IMR-90 (cell line): ENCODE results near the gene IGLL5. TPM values are rescaled to one million over a fixed set of nuclear protein-coding genes. Genes with fewer than 3 reads are reported as not detected.

ENCODE experiments used
- ATAC-seq: fragments of 200-7000 bp; cut with Tn5 transposase; 2 replicates; pipeline ENCODE4 v1.9.1; 2020; ENCODE audit warnings: low read depth, mild to moderate bottlenecking, moderate library complexity
- BruUV-seq: library from RNA; stranded (reverse); fragments of 400-500 nt; replicated peaks from 2 replicates; lab custom pipeline; 2021; lab: Mats Ljungman, UMichigan
- CTCF ChIA-PET: fragments of 300-600 bp; formaldehyde crosslinking; extraction: SDS; loops from one replicate; lab custom pipeline; 2021; ENCODE audit warnings: antibody characterized with exemption; lab: Yijun Ruan, JAX
- POLR2A ChIA-PET: fragments of 300-600 bp; sonication (Branson Sonifier 250); formaldehyde crosslinking; loops from one replicate; lab custom pipeline; 2022; ENCODE audit warnings: antibody characterized with exemption; ENCODE audit not compliant: unreplicated experiment; lab: Charles Lee
- DNase-seq: peaks from one replicate; pipeline ENCODE4 v3.0.0; 2013
- H2AFZ ChIP-seq: replicated peaks from 2 replicates; pipeline ENCODE3; 2013; ENCODE audit warnings: low read length, mild to moderate bottlenecking; ENCODE audit not compliant: poor library complexity
- H2AK5ac ChIP-seq: 2 replicates; pipeline ENCODE4 v1.6.1; 2013; ENCODE audit warnings: low read depth, low read length, inconsistent platforms
- H2AK9ac ChIP-seq: replicated peaks from 2 replicates; pipeline ENCODE3; 2013; ENCODE audit warnings: mild to moderate bottlenecking, low read depth, low read length, moderate library complexity; ENCODE audit not compliant: poor library complexity
- H2BK120ac ChIP-seq: 2 replicates; pipeline ENCODE4 v1.6.1; 2013; ENCODE audit warnings: low read depth, low read length, inconsistent platforms
- H2BK15ac ChIP-seq: 3 replicates; pipeline ENCODE4 v1.6.1; 2013; ENCODE audit warnings: low read depth, low read length, inconsistent platforms
- H2BK20ac ChIP-seq: 2 replicates; pipeline ENCODE4 v1.6.1; 2013; ENCODE audit warnings: low read depth, mild to moderate bottlenecking, inconsistent platforms, low read length, moderate library complexity
- H2BK5ac ChIP-seq: 2 replicates; pipeline ENCODE4 v1.6.1; 2013; ENCODE audit warnings: mild to moderate bottlenecking, low read depth, low read length, inconsistent platforms; ENCODE audit not compliant: poor library complexity, severe bottlenecking
- H3K14ac ChIP-seq: replicated peaks from 2 replicates; pipeline ENCODE4 v1.6.1; 2013; ENCODE audit warnings: low read depth, low read length, inconsistent platforms
- H3K18ac ChIP-seq: 2 replicates; pipeline ENCODE4 v1.6.1; 2013; ENCODE audit warnings: low read depth, low read length, control low read depth
- H3K23ac ChIP-seq: 2 replicates; pipeline ENCODE4 v1.6.1; 2013; ENCODE audit warnings: low read depth, low read length, inconsistent platforms
- H3K27ac ChIP-seq: 2 replicates; pipeline ENCODE4 v1.5.1; 2013; ENCODE audit warnings: mild to moderate bottlenecking, control low read depth, low read length; ENCODE audit not compliant: insufficient read depth
- H3K27me3 ChIP-seq: 2 replicates; pipeline ENCODE4 v1.6.1; 2013; ENCODE audit warnings: low read length; ENCODE audit not compliant: control insufficient read depth, insufficient read depth
- H3K36me3 ChIP-seq: 2 replicates; pipeline ENCODE4 v1.6.1; 2013; ENCODE audit warnings: low read length, mixed read lengths; ENCODE audit not compliant: control insufficient read depth, insufficient read depth
- H3K4ac ChIP-seq: 2 replicates; pipeline ENCODE4 v1.6.1; 2013; ENCODE audit warnings: low read depth, low read length, inconsistent platforms
- H3K4me1 ChIP-seq: 2 replicates; pipeline ENCODE4 v1.6.1; 2013; ENCODE audit warnings: low read length, mixed read lengths; ENCODE audit not compliant: control insufficient read depth, insufficient read depth
- H3K4me2 ChIP-seq: 2 replicates; pipeline ENCODE4 v1.6.1; 2013; ENCODE audit warnings: low read depth, mild to moderate bottlenecking, control low read depth, low read length, moderate library complexity
- H3K4me3 ChIP-seq: 2 replicates; pipeline ENCODE4 v1.5.1; 2013; ENCODE audit warnings: low read depth, mild to moderate bottlenecking, control low read depth, low read length, moderate library complexity; ENCODE audit not compliant: insufficient read depth
- H3K56ac ChIP-seq: 2 replicates; pipeline ENCODE4 v1.6.1; 2013; ENCODE audit warnings: low read length, inconsistent platforms; ENCODE audit not compliant: insufficient read depth; ENCODE audit errors: extremely low read depth
- H3K79me1 ChIP-seq, 2 experiments: 2 replicates each; pipeline ENCODE4 v1.6.1; 2013; ENCODE audit warnings: low read length in 2 of 2, inconsistent platforms in 1 of 2, low read depth in 1 of 2
- H3K9ac ChIP-seq: 2 replicates; pipeline ENCODE4 v1.6.1; 2013; ENCODE audit warnings: low read depth, low read length, control low read depth
- H3K9me1 ChIP-seq: 2 replicates; pipeline ENCODE4 v1.6.1; 2013; ENCODE audit warnings: low read length, inconsistent platforms; ENCODE audit not compliant: insufficient read depth
- H3K9me3 ChIP-seq: 2 replicates; pipeline ENCODE4 v1.6.1; 2013; ENCODE audit warnings: low read length; ENCODE audit not compliant: control insufficient read depth, insufficient read depth
- H4K20me1 ChIP-seq: 2 replicates; pipeline ENCODE4 v1.6.1; 2013; ENCODE audit warnings: low read length, inconsistent platforms; ENCODE audit not compliant: insufficient read depth
- H4K5ac ChIP-seq: 2 replicates; pipeline ENCODE4 v1.6.1; 2013; ENCODE audit warnings: mild to moderate bottlenecking, low read depth, low read length, control low read depth
- H4K8ac ChIP-seq, 2 experiments: 2 replicates each; pipeline ENCODE4 v1.6.1; 2013; ENCODE audit warnings: low read depth in 2 of 2, low read length in 2 of 2, control low read depth in 1 of 2, inconsistent platforms in 1 of 2
- H4K91ac ChIP-seq: 2 replicates; pipeline ENCODE4 v1.6.1; 2013; ENCODE audit warnings: low read depth, low read length, inconsistent platforms; ENCODE audit not compliant: insufficient read depth
- BHLHE40 ChIP-seq: fragments of 150-350 bp; IDR thresholded peaks from 2 replicates; pipeline ENCODE4 v1.6.1; 2016; ENCODE audit warnings: mild to moderate bottlenecking, low read depth, low read length
- CEBPB ChIP-seq: IDR thresholded peaks from 2 replicates; pipeline ENCODE4 v1.6.1; 2012; ENCODE audit warnings: low read depth, low read length, improper control_type of control experiment
- CHD1 ChIP-seq: IDR thresholded peaks from 2 replicates; pipeline ENCODE4 v1.6.1; 2012; ENCODE audit warnings: low read depth, low read length, improper control_type of control experiment
- CTCF ChIP-seq: conservative IDR thresholded peaks from 2 replicates; pipeline ENCODE4 v1.5.1; 2012; ENCODE audit warnings: mild to moderate bottlenecking, low read depth, low read length, improper control_type of control experiment
- ELK1 ChIP-seq: fragments of 150-350 bp; IDR thresholded peaks from 2 replicates; pipeline ENCODE4 v1.6.1; 2016; ENCODE audit warnings: low read depth, mild to moderate bottlenecking, low read length, moderate library complexity, borderline replicate concordance
- FOS ChIP-seq: fragments of 150-350 bp; IDR thresholded peaks from 2 replicates; pipeline ENCODE4 v1.6.1; 2016; ENCODE audit warnings: low read depth, low read length
- MAFK ChIP-seq: IDR thresholded peaks from 2 replicates; pipeline ENCODE4 v1.6.1; 2012; ENCODE audit warnings: low read depth, low read length, improper control_type of control experiment
- MAZ ChIP-seq: IDR thresholded peaks from 2 replicates; pipeline ENCODE4 v1.6.1; 2012; ENCODE audit warnings: low read depth, mild to moderate bottlenecking, low read length, improper control_type of control experiment, moderate library complexity, borderline replicate concordance
- MXI1 ChIP-seq: IDR thresholded peaks from 2 replicates; pipeline ENCODE4 v1.6.1; 2012; ENCODE audit warnings: low read depth, mild to moderate bottlenecking, low read length, moderate library complexity, borderline replicate concordance
- NFE2L2 ChIP-seq: fragments of 150-350 bp; IDR thresholded peaks from 2 replicates; pipeline ENCODE4 v1.6.1; 2016; ENCODE audit warnings: low read depth, mild to moderate bottlenecking, low read length
- POLR2A ChIP-seq: IDR thresholded peaks from 2 replicates; pipeline ENCODE4 v1.6.1; 2012; ENCODE audit warnings: mild to moderate bottlenecking, low read depth, low read length
- RAD21 ChIP-seq: IDR thresholded peaks from 2 replicates; pipeline ENCODE4 v1.6.1; 2012; ENCODE audit warnings: low read length, improper control_type of control experiment
- RCOR1 ChIP-seq: IDR thresholded peaks from 2 replicates; pipeline ENCODE4 v1.6.1; 2012; ENCODE audit warnings: mild to moderate bottlenecking, low read length, improper control_type of control experiment; ENCODE audit not compliant: insufficient replicate concordance
- RFX5 ChIP-seq: IDR thresholded peaks from 2 replicates; pipeline ENCODE4 v1.8.0; 2012; ENCODE audit warnings: low read depth, mild to moderate bottlenecking, low read length, moderate library complexity
- SMC3 ChIP-seq: fragments of 150-350 bp; IDR thresholded peaks from 2 replicates; pipeline ENCODE4 v1.6.1; 2016; ENCODE audit warnings: low read depth, mild to moderate bottlenecking, antibody characterized with exemption, low read length, moderate library complexity
- USF2 ChIP-seq: fragments of 150-350 bp; IDR thresholded peaks from 2 replicates; pipeline ENCODE4 v1.6.1; 2017; ENCODE audit warnings: mild to moderate bottlenecking, antibody characterized with exemption, low read length, low read depth
- WGBS, 2 experiments: methylation state at CpG; one replicate each; pipeline versions ENCODE4 v1.1.5 to v1.1.7; 2013; ENCODE audit warnings: missing lambda C conversion rate in 2 of 2; ENCODE audit not compliant: insufficient read length in 1 of 2; ENCODE audit errors: extremely low coverage in 2 of 2; 5-methylcytosine and 5-hydroxymethylcytosine counted together
- dilution Hi-C: fragments of 300-500 bp; cut with HindIII; formaldehyde crosslinking; loops from one replicate; pipeline ENCODE4 v1.14.3; 2018; ENCODE audit warnings: low sequenced_read_pairs; ENCODE audit not compliant: unreplicated experiment
- in situ Hi-C: fragments of 300-500 bp; cut with MboI; formaldehyde crosslinking; loops from 3 replicates; pipeline ENCODE4 v1.14.3; 2019; ENCODE audit warnings: low sequenced_read_pairs, inconsistent platforms, mixed read lengths
- intact Hi-C: fragments of 100-400 bp; cut with micrococcal nuclease; formaldehyde crosslinking; loops from 2 replicates; pipeline ENCODE4 v1.10.0; 2022
- polyA plus RNA-seq, 3 experiments: library from polyadenylated mRNA; depleted of rRNA; stranded (reverse); fragments of >200 nt; gene quantifications; 2 replicates each; pipeline ENCODE4 v1.2.3, GENCODE V29; 2012; ENCODE audit warnings: low replicate concordance in 1 of 3
- total RNA-seq: library from RNA; depleted of rRNA; stranded (reverse); fragments of >200 nt; gene quantifications from 2 replicates; pipeline ENCODE4 v1.2.3, GENCODE V29; 2012

Gene IGLL5
- total and polyA plus RNA-seq, 2 of the 4 experiments (the other 2 are of a cell fraction), result not detected

GRCh38 chr22:22925146-22925804, 37.7 kb downstream of the IGLL5 start:
- no peak overlapping the region for H2AK9ac ChIP-seq
- no peak overlapping the region for H3K4me3 ChIP-seq
- no peak overlapping the region for H4K91ac ChIP-seq
- 37% methylated on average over 2 of the region's 14 CpGs; no CpG with 5 or more reads in 1 of the 2 experiments for WGBS, 2 experiments
- BruUV-seq, result no TSS peak
- ChIA-PET CTCF (no interaction called here), POLR2A (no interaction called here)
- in situ Hi-C loops (no loop called here), dilution Hi-C loops (no loop called here), intact Hi-C loops (no loop called here)
- H3K4me1 ChIP-seq, result no peaks in the 10 kb centered on the region
- H3K23ac ChIP-seq, result no peak overlapping the region
- DNase-seq (no peak), ATAC-seq (no peak)
- H2AFZ ChIP-seq, result no peak overlapping the region
- H4K5ac ChIP-seq, result no peak overlapping the region
- H3K14ac ChIP-seq, result no peak overlapping the region
- no peak overlapping the region for H4K8ac ChIP-seq
- H3K9me1 ChIP-seq, result no peaks in the 10 kb centered on the region
- H3K36me3 ChIP-seq, result no peaks in the 10 kb centered on the region
- no peak overlapping the region for H2AK5ac ChIP-seq
- no peak overlapping the region for H2BK20ac ChIP-seq
- H3K4ac ChIP-seq, result no peak overlapping the region
- no peaks in the 10 kb centered on the region for H3K79me1 ChIP-seq
- no peak overlapping the region for H2BK120ac ChIP-seq
- no peak for TF ChIP-seq MXI1
- no peak for TF ChIP-seq CEBPB
- TF ChIP-seq ELK1, result no peak
- TF ChIP-seq POLR2A, result no peak
- no peak for TF ChIP-seq RFX5
- no peak for TF ChIP-seq SMC3
- TF ChIP-seq MAZ, result no peak
- no peak for TF ChIP-seq MAFK
- TF ChIP-seq NFE2L2, result no peak
- TF ChIP-seq CHD1, result no peak
- no peak for TF ChIP-seq CTCF
- no peak for TF ChIP-seq USF2
- TF ChIP-seq BHLHE40, result no peak
- TF ChIP-seq RCOR1, result no peak
- TF ChIP-seq RAD21, result no peak
- no peak for TF ChIP-seq FOS
- H3K56ac ChIP-seq, result no peak overlapping the region
- no peak overlapping the region for H2BK15ac ChIP-seq
- H3K27ac ChIP-seq, result no peak overlapping the region
- H3K4me2 ChIP-seq, result no peak overlapping the region
- H3K18ac ChIP-seq, result no peak overlapping the region
- H2BK5ac ChIP-seq, result no peak overlapping the region
- no peaks in the 10 kb centered on the region for H3K9me3 ChIP-seq
- peaks cover 8% of the 10 kb centered on the region for H3K27me3 ChIP-seq
- no peaks in the 10 kb centered on the region for H4K20me1 ChIP-seq
- no peak overlapping the region for H3K9ac ChIP-seq
